Nephron (organoid): Measurements from ENCODE around the gene MEP1A.

ENCODE experiments used
- H3K27ac Mint-ChIP-seq, 3 experiments: 2 replicates each; pipeline ENCODE4 v1.8.0; 2020; ENCODE audit warnings: mixed read lengths in 3 of 3, mild to moderate bottlenecking in 2 of 3, moderate library complexity in 1 of 3
- H3K27me3 Mint-ChIP-seq: 2 replicates; pipeline ENCODE4 v1.8.0; 2021; ENCODE audit warnings: low read depth, mild to moderate bottlenecking, moderate library complexity, mixed read lengths
- H3K36me3 Mint-ChIP-seq: 2 replicates; pipeline ENCODE4 v1.8.0; 2020; ENCODE audit warnings: low read depth, mixed read lengths
- H3K4me1 Mint-ChIP-seq: 2 replicates; pipeline ENCODE4 v1.8.0; 2020; ENCODE audit warnings: mixed read lengths
- H3K4me3 Mint-ChIP-seq, 3 experiments: 2 replicates each; pipeline ENCODE4 v1.8.0; 2020; ENCODE audit warnings: mild to moderate bottlenecking in 3 of 3, mixed read lengths in 3 of 3, moderate library complexity in 2 of 3
- H3K9me3 Mint-ChIP-seq: 2 replicates; pipeline ENCODE4 v1.8.0; 2020; ENCODE audit warnings: mixed read lengths
- TF ChIP-seq, protein P1 (sequence below), 3 experiments: fragments of 200-600 bp; sonication (generic); IDR thresholded peaks; one replicate each; pipeline ENCODE4 v1.5.0; 2021; ENCODE audit warnings: antibody characterized with exemption in 3 of 3; ENCODE audit not compliant: unreplicated experiment in 3 of 3

Gene MEP1A

DNA sequence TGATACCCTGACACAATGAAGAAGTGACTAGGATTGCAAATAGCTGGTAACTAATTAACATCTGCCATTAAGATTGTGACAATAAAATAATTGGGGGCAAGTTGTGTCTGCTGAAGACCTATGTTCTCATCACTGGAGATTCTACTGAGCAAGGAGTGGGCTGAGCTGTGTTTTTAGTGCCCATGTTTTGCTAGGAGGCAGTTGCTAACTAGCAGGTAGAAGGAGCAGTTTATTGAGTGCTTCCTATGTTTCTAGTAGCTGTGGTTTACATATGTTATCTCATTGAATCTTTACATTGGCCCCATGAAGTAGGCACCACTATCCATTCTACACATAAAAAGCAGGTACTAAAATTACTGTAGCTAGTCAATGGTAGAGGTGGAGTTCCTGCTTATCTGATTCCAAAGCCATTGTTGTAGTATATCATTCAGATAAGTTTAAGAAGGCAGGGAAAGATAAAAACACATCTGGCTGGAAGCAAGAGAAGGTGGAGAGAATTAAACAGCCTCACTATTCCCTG is 2.8 kb upstream of the MEP1A start:
- H3K27ac Mint-ChIP-seq, result no peak overlapping the region
- TF ChIP-seq, protein P1, sequence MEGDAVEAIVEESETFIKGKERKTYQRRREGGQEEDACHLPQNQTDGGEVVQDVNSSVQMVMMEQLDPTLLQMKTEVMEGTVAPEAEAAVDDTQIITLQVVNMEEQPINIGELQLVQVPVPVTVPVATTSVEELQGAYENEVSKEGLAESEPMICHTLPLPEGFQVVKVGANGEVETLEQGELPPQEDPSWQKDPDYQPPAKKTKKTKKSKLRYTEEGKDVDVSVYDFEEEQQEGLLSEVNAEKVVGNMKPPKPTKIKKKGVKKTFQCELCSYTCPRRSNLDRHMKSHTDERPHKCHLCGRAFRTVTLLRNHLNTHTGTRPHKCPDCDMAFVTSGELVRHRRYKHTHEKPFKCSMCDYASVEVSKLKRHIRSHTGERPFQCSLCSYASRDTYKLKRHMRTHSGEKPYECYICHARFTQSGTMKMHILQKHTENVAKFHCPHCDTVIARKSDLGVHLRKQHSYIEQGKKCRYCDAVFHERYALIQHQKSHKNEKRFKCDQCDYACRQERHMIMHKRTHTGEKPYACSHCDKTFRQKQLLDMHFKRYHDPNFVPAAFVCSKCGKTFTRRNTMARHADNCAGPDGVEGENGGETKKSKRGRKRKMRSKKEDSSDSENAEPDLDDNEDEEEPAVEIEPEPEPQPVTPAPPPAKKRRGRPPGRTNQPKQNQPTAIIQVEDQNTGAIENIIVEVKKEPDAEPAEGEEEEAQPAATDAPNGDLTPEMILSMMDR (IDR thresholded peaks at IDR 0.05; ENCODE audit: unreplicated experiment in 3 of 3), result no peak
- H3K27me3 Mint-ChIP-seq, result no peaks in the 10 kb centered on the region
- no peaks in the 10 kb centered on the region for H3K36me3 Mint-ChIP-seq
- no peaks in the 10 kb centered on the region for H3K4me1 Mint-ChIP-seq
- H3K4me3 Mint-ChIP-seq, result no peak overlapping the region
- no peaks in the 10 kb centered on the region for H3K9me3 Mint-ChIP-seq

GRCh38 chr6:46792635-46793034 is 554 bp upstream of the MEP1A start:
- Mint-ChIP-seq H3K4me1 (no peaks in the 10 kb centered on the region), H3K36me3 (no peaks in the 10 kb centered on the region), H3K9me3 (no peaks in the 10 kb centered on the region), H3K4me3 (no peak overlapping the region), H3K27ac (no peak overlapping the region), H3K27me3 (peaks cover 3% of the 10 kb centered on the region)
- TF ChIP-seq, protein P1 (IDR thresholded peaks at IDR 0.05; ENCODE audit: unreplicated experiment in 3 of 3), result no peak

- H3K4me3 Mint-ChIP-seq, result no peak overlapping the region
- H3K27me3 Mint-ChIP-seq, result peaks cover 3% of the 10 kb centered on the region
- H3K36me3 Mint-ChIP-seq, result no peaks in the 10 kb centered on the region
- no peaks in the 10 kb centered on the region for H3K4me1 Mint-ChIP-seq
- TF ChIP-seq, protein P1 (IDR thresholded peaks at IDR 0.05; ENCODE audit: unreplicated experiment in 3 of 3), result no peak
- H3K9me3 Mint-ChIP-seq, result no peaks in the 10 kb centered on the region
- no peak overlapping the region for H3K27ac Mint-ChIP-seq
Observed at GRCh38 chr6:46794068-46794467, 879 bp downstream of the MEP1A start.

DNA sequence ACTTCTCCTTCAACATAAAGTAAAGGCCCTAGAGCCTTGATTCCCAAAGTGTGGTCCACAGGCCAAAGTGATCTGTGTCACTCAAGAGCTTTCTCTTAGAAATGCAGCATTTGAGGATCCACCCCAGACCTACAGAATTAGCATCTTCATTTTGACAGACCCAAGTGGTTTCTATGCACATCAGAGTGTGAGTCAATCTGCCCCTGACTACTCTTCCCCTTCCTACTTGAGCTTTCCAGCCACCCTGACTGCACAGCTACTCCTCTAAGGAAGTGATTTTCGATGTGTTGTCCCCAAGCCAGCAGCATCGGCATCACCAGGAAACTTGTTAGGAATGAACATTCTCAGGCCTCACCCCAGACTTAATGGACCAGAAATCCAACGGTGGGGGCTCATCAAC is 2.6 kb downstream of the MEP1A start:
- Mint-ChIP-seq H3K9me3 (no peaks in the 10 kb centered on the region), H3K36me3 (no peaks in the 10 kb centered on the region), H3K27ac (no peak overlapping the region), H3K27me3 (peaks cover 3% of the 10 kb centered on the region), H3K4me3 (no peak overlapping the region), H3K4me1 (no peaks in the 10 kb centered on the region)
- TF ChIP-seq, protein P1 (IDR thresholded peaks at IDR 0.05; ENCODE audit: unreplicated experiment in 3 of 3), result no peak

DNA sequence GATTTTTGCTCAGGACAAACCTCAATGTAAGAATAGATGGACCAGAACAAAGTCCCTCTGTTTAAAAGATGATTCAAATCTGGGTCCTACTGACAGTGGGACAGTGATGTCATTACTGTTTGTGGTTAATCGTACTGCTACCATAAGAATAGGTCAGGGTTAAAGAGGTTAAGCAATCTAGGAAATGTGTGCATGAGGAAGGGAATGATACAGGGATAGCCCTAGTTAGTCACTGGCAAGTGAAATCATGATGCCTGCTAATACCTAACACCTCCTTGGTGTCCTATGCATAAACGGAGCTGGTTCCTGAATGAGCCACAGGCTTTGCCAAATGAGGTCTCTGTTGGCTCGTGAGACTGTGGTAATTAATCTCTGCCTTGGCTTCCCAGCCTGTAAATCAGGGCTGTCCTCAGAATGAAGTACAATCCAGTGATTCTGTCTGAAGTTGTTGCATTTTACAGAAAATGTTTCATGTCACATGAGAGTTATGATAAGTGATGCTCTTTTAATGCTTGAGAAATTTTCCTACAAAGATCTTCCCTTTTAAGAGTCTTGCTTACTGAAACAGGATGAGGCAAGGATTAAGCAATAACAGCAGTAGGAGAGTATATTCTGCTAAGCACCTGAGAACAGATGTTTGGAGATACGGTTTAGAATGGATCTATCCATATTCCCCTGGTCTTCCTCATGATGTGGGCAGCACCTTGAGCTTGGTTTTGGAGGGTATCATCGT is 3.8 kb downstream of the MEP1A start:
- H3K36me3 Mint-ChIP-seq, result no peaks in the 10 kb centered on the region
- no peaks in the 10 kb centered on the region for H3K9me3 Mint-ChIP-seq
- H3K27ac Mint-ChIP-seq, result no peak overlapping the region
- peaks cover 3% of the 10 kb centered on the region for H3K27me3 Mint-ChIP-seq
- TF ChIP-seq, protein P1 (IDR thresholded peaks at IDR 0.05; ENCODE audit: unreplicated experiment in 3 of 3), result no peak
- no peak overlapping the region for H3K4me3 Mint-ChIP-seq
- no peaks in the 10 kb centered on the region for H3K4me1 Mint-ChIP-seq

DNA sequence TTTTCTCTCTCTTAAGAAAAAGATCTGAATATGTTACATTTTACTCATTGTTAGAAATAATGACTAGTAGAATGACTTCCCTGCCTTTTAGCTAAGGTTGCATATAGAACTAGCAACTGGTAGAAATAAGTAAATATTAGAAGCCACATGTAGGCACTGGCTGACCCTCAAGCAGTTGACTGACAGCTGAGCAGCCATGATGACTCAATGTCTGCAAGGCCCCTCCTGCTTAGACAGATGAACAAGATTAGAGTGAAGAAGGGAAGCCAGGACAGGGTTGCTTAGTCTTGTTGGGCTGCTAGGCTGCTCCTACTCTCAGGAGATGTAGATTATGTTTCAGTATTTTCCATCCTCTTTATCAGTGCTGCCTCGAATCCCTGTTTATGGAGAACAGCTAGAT is 6.5 kb downstream of the MEP1A start:
- Mint-ChIP-seq H3K9me3 (no peaks in the 10 kb centered on the region), H3K4me3 (no peak overlapping the region), H3K27ac (no peak overlapping the region), H3K36me3 (no peaks in the 10 kb centered on the region), H3K4me1 (no peaks in the 10 kb centered on the region), H3K27me3 (peaks cover 3% of the 10 kb centered on the region)
- TF ChIP-seq, protein P1 (IDR thresholded peaks at IDR 0.05; ENCODE audit: unreplicated experiment in 3 of 3), result no peak
